Spleen (tissue), 7 donors: Measurements from ENCODE around the gene ZC3H18.

ENCODE experiments used
- CTCF ChIP-seq, 11 experiments: fragments of 200-600 bp in 7 of 11; fragments of 450-650 bp in 4 of 11; sonication (generic) in 4 of 11; IDR thresholded peaks in 8 of 11; conservative IDR thresholded peaks in 3 of 11; 1 replicate in 7 of 11; 2 replicates in 4 of 11; pipeline versions ENCODE4 v1.4.0 to v1.8.0; 2016 to 2021; ENCODE audit warnings: antibody characterized with exemption in 11 of 11, inconsistent platforms in 4 of 11, mild to moderate bottlenecking in 1 of 11
- POLR2AphosphoS5 ChIP-seq, 3 donors: sonication (generic); formaldehyde crosslinking; IDR thresholded peaks; one replicate each; pipeline ENCODE4 v1.5.1; 2017; ENCODE audit warnings: antibody characterized with exemption in 3 of 3
- donor health status: DM: no; HTN: no; CAD: no; lungs with moderate emphysema.
- donor health status: DM: no; HTN: no; CAD: no.
- donor health status: DM: no; HTN: no; CAD: no.

DNA sequence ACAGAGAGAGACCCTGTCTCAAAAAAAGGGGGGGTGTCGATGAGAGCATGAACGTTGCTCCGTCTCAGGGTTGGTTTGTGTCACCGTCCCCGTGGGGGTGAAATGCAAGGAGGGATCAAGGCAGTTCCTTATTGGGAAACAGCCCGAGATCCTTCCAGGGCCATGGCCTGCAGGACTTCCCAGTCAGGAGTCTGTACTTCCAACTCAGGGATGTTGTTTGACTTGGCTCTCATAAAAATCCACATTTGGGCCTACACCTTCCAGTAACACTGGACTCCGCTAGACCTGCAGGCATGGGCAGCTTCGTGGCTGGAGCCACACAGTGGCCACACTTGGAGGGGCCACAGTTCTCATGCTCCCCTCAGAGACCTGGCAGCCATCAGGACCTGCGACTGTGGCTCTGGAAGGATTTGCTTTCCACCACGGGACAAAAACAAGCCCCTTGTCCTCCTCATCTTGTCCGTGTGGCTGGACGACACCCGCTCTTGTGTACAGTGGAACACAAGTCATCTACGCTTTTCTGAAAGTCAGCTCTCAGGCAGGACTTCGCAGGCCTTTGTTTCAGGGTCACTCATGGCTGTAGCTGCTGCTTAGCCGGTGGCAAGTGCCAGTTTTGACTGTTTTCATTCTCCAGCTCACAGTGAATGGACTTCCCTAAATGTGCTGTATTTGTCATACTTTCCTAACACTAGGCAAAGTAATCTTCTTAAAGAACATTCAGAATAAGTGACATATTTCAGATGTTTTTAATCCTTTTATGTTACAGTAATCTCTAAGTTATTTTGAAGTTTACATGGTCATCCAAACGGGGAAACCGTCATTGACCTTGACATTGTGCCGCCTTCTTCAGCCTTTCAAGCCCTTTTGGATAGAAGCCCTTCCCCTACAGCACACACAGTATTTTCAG lies 44.0 kb downstream of the ZC3H18 start:
- no peak for TF ChIP-seq POLR2AphosphoS5 (IDR thresholded peaks at IDR 0.05)
- TF ChIP-seq CTCF (IDR thresholded peaks at IDR 0.05 in 8 of 11, conservative IDR thresholded peaks at IDR 0.05 in 3 of 11), result no peak
